ENCODE data around the gene PRKN. TPM values are rescaled to one million over a fixed set of nuclear protein-coding genes. Genes with fewer than 3 reads are reported as not detected.
"Not testable (repeated sequence)": the region's sequence is repeated elsewhere in the genome, so short reads cannot be mapped to it uniquely, and the experiment has no call there.

Gene PRKN
- total RNA-seq, 1 experiment from 2014 or later, result not detected

GRCh38 chr6:161314541-161315245, 1412.9 kb downstream of the PRKN start:
- not testable (repeated sequence) for DNase-seq (ENCODE audit: low read depth)

GRCh38 chr6:161313940-161314509, 1413.5 kb downstream of the PRKN start:
- DNase-seq (ENCODE audit: low read depth), result no peak

- not testable (repeated sequence) for DNase-seq (ENCODE audit: low read depth)
Observed at GRCh38 chr6:161313475-161313874, 1414.1 kb downstream of the PRKN start.

- DNase-seq (ENCODE audit: low read depth), result not testable (repeated sequence)
Observed at GRCh38 chr6:161309774-161310173, 1417.8 kb downstream of the PRKN start.

- no peak for DNase-seq (ENCODE audit: low read depth)
Observed at GRCh38 chr6:161308075-161308655, 1419.4 kb downstream of the PRKN start.

- no peak for DNase-seq (ENCODE audit: low read depth)
Observed at GRCh38 chr6:161305860-161306259, 1421.7 kb downstream of the PRKN start.

GRCh38 chr6:161303628-161304340, 1423.8 kb downstream of the PRKN start:
- peak; percentile 24 for DNase-seq (ENCODE audit: low read depth)

GRCh38 chr6:161302949-161303348, 1424.6 kb downstream of the PRKN start:
- DNase-seq (ENCODE audit: low read depth), result no peak

GRCh38 chr6:161301338-161301737, 1426.2 kb downstream of the PRKN start:
- DNase-seq (ENCODE audit: low read depth), result peak; percentile 76

- DNase-seq (ENCODE audit: low read depth), result no peak
Observed at GRCh38 chr6:161300823-161301222, 1426.7 kb downstream of the PRKN start.

- DNase-seq (ENCODE audit: low read depth), result no peak
Observed at GRCh38 chr6:161299726-161300125, 1427.8 kb downstream of the PRKN start.

Other genes starting within 250 kb of the PRKN start
- not detected in 2 replicates for gene PACRG, start 208 bp upstream of the PRKN start, total RNA-seq (2014; rRNA removed; shearing (Covaris generic))